NCI-H460 (cell line): ENCODE results near the gene LTV1. TPM values are rescaled to one million over a fixed set of nuclear protein-coding genes. Genes with fewer than 3 reads are reported as not detected.

ENCODE experiments used
- DNase-seq: peaks from one replicate; pipeline ENCODE4 v3.0.0-alpha.2; 2016; ENCODE audit warnings: low read depth; ENCODE audit errors: extremely low read depth
- small RNA-seq, 2 experiments: library from RNA; depleted of rRNA; stranded (forward); fragments of <200 nt; gene quantifications; one replicate each; pipeline ENCODE3, GENCODE V24; 2014
- total RNA-seq: library from RNA; depleted of rRNA; stranded (reverse); fragments of >200 nt; shearing (Covaris generic); gene quantifications from 2 replicates; pipeline ENCODE4 v1.2.3, GENCODE V29; 2014; rRNA removed

Gene LTV1
- total RNA-seq, 1 experiment from 2014 or later = 33.2 TPM

- DNase-seq = no peak
Observed at GRCh38 chr6:143882401-143882930, 39.3 kb downstream of the LTV1 start.

GRCh38 chr6:143884216-143884900, 41.2 kb downstream of the LTV1 start:
- no peak for DNase-seq

GRCh38 chr6:143885116-143885515, 42.0 kb downstream of the LTV1 start:
- no peak for DNase-seq

GRCh38 chr6:143894655-143895054, 51.5 kb downstream of the LTV1 start:
- DNase-seq = no peak

GRCh38 chr6:143896126-143896860, 53.2 kb downstream of the LTV1 start:
- no peak for DNase-seq

GRCh38 chr6:143900358-143900757, 57.2 kb downstream of the LTV1 start:
- DNase-seq = no peak

GRCh38 chr6:143901885-143902750, 59.0 kb downstream of the LTV1 start:
- no peak for DNase-seq

GRCh38 chr6:143902827-143903226, 59.7 kb downstream of the LTV1 start:
- no peak for DNase-seq

GRCh38 chr6:143911028-143911427, 67.9 kb downstream of the LTV1 start:
- DNase-seq = no peak

- DNase-seq = no peak
Observed at GRCh38 chr6:143912671-143913070, 69.5 kb downstream of the LTV1 start.

Small RNA genes within 50 kb of the gene (small RNA-seq; reads per million reads assigned to genes)
- gene ZC2HC1B = 0 reads per million in 2 experiments

Other genes starting within 250 kb of the LTV1 start
- 3.4 and 5.6 TPM in 2 replicates for gene PHACTR2, start 165.4 kb upstream of the LTV1 start, total RNA-seq
- gene ZC2HC1B, start 21.1 kb downstream of the LTV1 start, total RNA-seq = not detected in 2 replicates
- 4.3 and 4.7 TPM in 2 replicates for gene PLAGL1, start 164.9 kb downstream of the LTV1 start, total RNA-seq